Keratinocyte (primary cell): ENCODE data around the gene MGAT3. TPM values are rescaled to one million over a fixed set of nuclear protein-coding genes. Genes with fewer than 3 reads are reported as not detected.

Source experiments
- DNase-seq: peaks from one replicate; pipeline ENCODE4 v3.0.0-alpha.2; 2011; ENCODE audit warnings: low read depth, missing footprints, low spot score
- FAIRE-seq: peaks from 2 replicates; lab custom pipeline; 2011; peaks lifted over from hg19 to GRCh38; lab: Jason Lieb, UNC
- H2AFZ ChIP-seq: 2 replicates; pipeline ENCODE4 v1.6.0; 2012; ENCODE audit warnings: low read length, control low read depth, inconsistent platforms; ENCODE audit not compliant: control insufficient read depth
- H3K27ac ChIP-seq: 2 replicates; pipeline ENCODE4 v1.5.1; 2011; ENCODE audit warnings: low read length; ENCODE audit not compliant: control insufficient read depth, insufficient read depth
- H3K27me3 ChIP-seq: 3 replicates; pipeline ENCODE4 v1.6.0; 2011; ENCODE audit warnings: low read length; ENCODE audit not compliant: control insufficient read depth, insufficient read depth; ENCODE audit errors: extremely low read depth
- H3K36me3 ChIP-seq, 2 experiments: 2 replicates in 1 of 2; 3 replicates in 1 of 2; pipeline ENCODE4 v1.5.1; 2011; ENCODE audit warnings: low read length in 2 of 2, mild to moderate bottlenecking in 1 of 2; ENCODE audit not compliant: control insufficient read depth in 2 of 2, insufficient read depth in 2 of 2; ENCODE audit errors: extremely low read depth in 1 of 2
- H3K4me1 ChIP-seq: 3 replicates; pipeline ENCODE4 v1.5.1; 2011; ENCODE audit warnings: low read length; ENCODE audit not compliant: control insufficient read depth, insufficient read depth; ENCODE audit errors: extremely low read depth
- H3K4me2 ChIP-seq: 3 replicates; pipeline ENCODE4 v1.6.0; 2011; ENCODE audit warnings: low read depth, low read length; ENCODE audit not compliant: control insufficient read depth, insufficient read depth; ENCODE audit errors: extremely low read depth
- H3K4me3 ChIP-seq, 3 experiments: fragments of 200-600 bp in 1 of 3; sonication (generic) in 1 of 3; 2 replicates in 2 of 3; 3 replicates in 1 of 3; pipeline ENCODE4 v1.5.1; 2011 to 2016; ENCODE audit warnings: low read length in 3 of 3, mild to moderate bottlenecking in 3 of 3, control low read depth in 2 of 3, inconsistent platforms in 1 of 3, low read depth in 1 of 3, mixed read lengths in 1 of 3, mixed run types in 1 of 3, moderate library complexity in 1 of 3; ENCODE audit not compliant: control insufficient read depth in 2 of 3, insufficient read depth in 2 of 3; ENCODE audit errors: extremely low read depth in 1 of 3
- H3K79me2 ChIP-seq: 2 replicates; pipeline ENCODE4 v1.6.0; 2012; ENCODE audit warnings: low read length; ENCODE audit not compliant: control insufficient read depth, insufficient read depth
- H3K9ac ChIP-seq: 3 replicates; pipeline ENCODE4 v1.6.0; 2011; ENCODE audit warnings: low read length; ENCODE audit not compliant: control insufficient read depth, insufficient read depth; ENCODE audit errors: extremely low read depth
- H3K9me1 ChIP-seq: 3 replicates; pipeline ENCODE4 v1.6.0; 2011; ENCODE audit warnings: low read length; ENCODE audit not compliant: control insufficient read depth, insufficient read depth; ENCODE audit errors: extremely low read depth
- H3K9me3 ChIP-seq: 2 replicates; pipeline ENCODE4 v1.5.1; 2012; ENCODE audit warnings: low read depth, low read length; ENCODE audit not compliant: control insufficient read depth
- H4K20me1 ChIP-seq: 3 replicates; pipeline ENCODE4 v1.6.0; 2011; ENCODE audit warnings: low read length; ENCODE audit not compliant: control insufficient read depth, insufficient read depth; ENCODE audit errors: extremely low read depth
- EZH2 ChIP-seq: IDR thresholded peaks from one replicate; pipeline ENCODE4 v1.6.1; 2012; ENCODE audit warnings: inconsistent platforms, mild to moderate bottlenecking, low read length, moderate library complexity
- dilution Hi-C: fragments of 300-500 bp; cut with MboI; formaldehyde crosslinking; loops from one replicate; pipeline ENCODE4 v1.7.0; 2020; ENCODE audit warnings: low sequenced_read_pairs; ENCODE audit not compliant: extremely low pct_ligation_motif_present
- polyA plus RNA-seq, 5 experiments: library from polyadenylated mRNA; depleted of rRNA in 3 of 5; stranded (reverse) in 3 of 5; stranded (forward) in 1 of 5; unstranded in 1 of 5; fragments of >200 nt; gene quantifications; 1 replicate in 1 of 5; 2 replicates in 3 of 5; 3 replicates in 1 of 5; pipeline versions ENCODE4 v1.2.1 to v1.2.3, GENCODE V29; 2011 to 2012; ENCODE audit warnings: missing spikeins in 2 of 5, low read depth in 1 of 5, low replicate concordance in 1 of 5
- TF ChIP-seq, protein P1 (sequence below), 3 experiments: IDR thresholded peaks in 1 of 3; conservative IDR thresholded peaks in 1 of 3; optimal IDR thresholded peaks in 1 of 3; 2 replicates in 2 of 3; 3 replicates in 1 of 3; pipeline versions ENCODE3 to v1.5.1; 2011; ENCODE audit warnings: low read length in 3 of 3, mild to moderate bottlenecking in 3 of 3, moderate library complexity in 2 of 3, control low read depth in 1 of 3, inconsistent platforms in 1 of 3; ENCODE audit not compliant: insufficient read depth in 2 of 3; ENCODE audit errors: extremely low read depth in 1 of 3

MGAT3 gene
- polyA plus RNA-seq, 1 donor (not counting 4 experiments of a cell fraction or from before 2014, with no cell fraction given), result not detected

DNA sequence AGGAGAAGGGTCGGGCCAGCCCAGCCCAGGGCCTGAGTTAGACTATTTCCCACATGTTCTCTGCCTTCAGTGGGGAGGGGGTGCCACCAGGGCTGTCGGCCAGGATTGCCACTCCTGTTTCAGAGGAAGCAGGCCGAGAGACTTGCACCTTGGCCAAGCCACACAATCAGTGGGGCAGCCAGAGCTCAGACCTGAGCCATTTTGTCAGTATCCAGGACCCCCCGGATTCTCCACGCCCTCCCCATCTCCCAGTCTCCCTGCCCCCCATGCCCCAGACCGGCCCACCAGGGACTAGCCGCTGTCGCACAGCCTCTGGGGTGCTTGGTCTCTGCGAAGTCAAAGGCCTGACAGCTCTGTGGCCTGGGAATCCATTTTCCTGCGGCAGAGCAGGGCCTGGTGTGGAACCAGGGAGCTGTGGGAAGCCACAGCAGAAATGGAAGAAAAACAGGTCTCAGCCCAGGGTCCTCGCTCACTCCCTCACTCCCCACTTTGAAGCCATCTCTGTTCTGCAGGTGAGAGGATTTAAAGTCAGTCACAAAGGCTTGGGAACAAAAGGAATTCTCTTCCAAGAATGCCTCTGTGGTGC, 25.5 kb upstream of the MGAT3 start:
- H3K9me1 ChIP-seq, result no peaks in the 10 kb centered on the region
- no peak overlapping the region for H3K9ac ChIP-seq
- H3K4me1 ChIP-seq, result no peaks in the 10 kb centered on the region
- no peak overlapping the region for H3K4me2 ChIP-seq
- dilution Hi-C loops, result no loop called here
- TF ChIP-seq, protein P1, sequence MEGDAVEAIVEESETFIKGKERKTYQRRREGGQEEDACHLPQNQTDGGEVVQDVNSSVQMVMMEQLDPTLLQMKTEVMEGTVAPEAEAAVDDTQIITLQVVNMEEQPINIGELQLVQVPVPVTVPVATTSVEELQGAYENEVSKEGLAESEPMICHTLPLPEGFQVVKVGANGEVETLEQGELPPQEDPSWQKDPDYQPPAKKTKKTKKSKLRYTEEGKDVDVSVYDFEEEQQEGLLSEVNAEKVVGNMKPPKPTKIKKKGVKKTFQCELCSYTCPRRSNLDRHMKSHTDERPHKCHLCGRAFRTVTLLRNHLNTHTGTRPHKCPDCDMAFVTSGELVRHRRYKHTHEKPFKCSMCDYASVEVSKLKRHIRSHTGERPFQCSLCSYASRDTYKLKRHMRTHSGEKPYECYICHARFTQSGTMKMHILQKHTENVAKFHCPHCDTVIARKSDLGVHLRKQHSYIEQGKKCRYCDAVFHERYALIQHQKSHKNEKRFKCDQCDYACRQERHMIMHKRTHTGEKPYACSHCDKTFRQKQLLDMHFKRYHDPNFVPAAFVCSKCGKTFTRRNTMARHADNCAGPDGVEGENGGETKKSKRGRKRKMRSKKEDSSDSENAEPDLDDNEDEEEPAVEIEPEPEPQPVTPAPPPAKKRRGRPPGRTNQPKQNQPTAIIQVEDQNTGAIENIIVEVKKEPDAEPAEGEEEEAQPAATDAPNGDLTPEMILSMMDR (optimal IDR thresholded peaks at IDR 0.05 in 1 of 3, IDR thresholded peaks at IDR 0.05 in 1 of 3, conservative IDR thresholded peaks at IDR 0.05 in 1 of 3; ENCODE audit: extremely low read depth in 1 of 3, insufficient read depth in 2 of 3, low read length in 3 of 3), result no peak
- no peak for TF ChIP-seq EZH2
- no peaks in the 10 kb centered on the region for H3K27me3 ChIP-seq
- H3K4me3 ChIP-seq, result no peak overlapping the region
- H3K79me2 ChIP-seq, result no peaks in the 10 kb centered on the region
- DNase-seq (no peak), FAIRE-seq (no peak)
- H3K9me3 ChIP-seq, result no peaks in the 10 kb centered on the region
- no peak overlapping the region for H3K27ac ChIP-seq
- no peak overlapping the region for H2AFZ ChIP-seq
- H3K36me3 ChIP-seq, result peaks cover 6 to 28% of the 10 kb centered on the region in 2 experiments
- H4K20me1 ChIP-seq, result no peaks in the 10 kb centered on the region

DNA sequence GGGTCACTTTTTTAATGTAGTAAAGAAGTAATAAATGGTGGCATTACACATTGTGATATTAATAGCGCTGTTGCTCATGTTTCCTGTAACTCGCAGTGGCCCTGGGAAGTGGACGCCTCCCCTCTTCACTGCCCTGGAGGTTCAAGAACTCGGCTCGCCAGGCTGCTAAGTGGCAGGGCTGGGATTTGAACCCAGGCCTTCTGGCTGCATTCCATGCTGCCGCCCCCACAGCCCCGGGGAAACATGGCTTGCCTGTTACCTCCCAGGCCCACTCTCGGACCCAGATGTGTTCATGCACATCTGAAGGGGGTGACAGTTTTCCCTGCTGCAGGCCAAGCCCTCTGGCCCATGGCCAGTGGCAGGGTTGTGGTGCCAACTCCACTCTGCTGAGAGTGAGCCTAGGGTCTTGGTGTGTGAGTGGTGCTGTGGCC, 25.0 kb upstream of the MGAT3 start:
- Histone ChIP-seq H3K36me3 (peaks cover 6 to 25% of the 10 kb centered on the region in 2 experiments), H3K9me3 (no peaks in the 10 kb centered on the region), H2AFZ (no peak overlapping the region), H3K27ac (no peak overlapping the region), H4K20me1 (no peaks in the 10 kb centered on the region), H3K79me2 (no peaks in the 10 kb centered on the region), H3K27me3 (no peaks in the 10 kb centered on the region), H3K9ac (no peak overlapping the region), H3K9me1 (no peaks in the 10 kb centered on the region), H3K4me1 (no peaks in the 10 kb centered on the region), H3K4me3 (no peak overlapping the region), H3K4me2 (no peak overlapping the region)
- dilution Hi-C loops, result no loop called here
- FAIRE-seq, result no peak
- TF ChIP-seq, protein P1 (optimal IDR thresholded peaks at IDR 0.05 in 1 of 3, IDR thresholded peaks at IDR 0.05 in 1 of 3, conservative IDR thresholded peaks at IDR 0.05 in 1 of 3; ENCODE audit: extremely low read depth in 1 of 3, insufficient read depth in 2 of 3, low read length in 3 of 3), result no peak
- TF ChIP-seq EZH2, result no peak
- DNase-seq, result no peak
